ENCODE results near the gene ANGPTL5.

The ANGPTL5 gene

DNA sequence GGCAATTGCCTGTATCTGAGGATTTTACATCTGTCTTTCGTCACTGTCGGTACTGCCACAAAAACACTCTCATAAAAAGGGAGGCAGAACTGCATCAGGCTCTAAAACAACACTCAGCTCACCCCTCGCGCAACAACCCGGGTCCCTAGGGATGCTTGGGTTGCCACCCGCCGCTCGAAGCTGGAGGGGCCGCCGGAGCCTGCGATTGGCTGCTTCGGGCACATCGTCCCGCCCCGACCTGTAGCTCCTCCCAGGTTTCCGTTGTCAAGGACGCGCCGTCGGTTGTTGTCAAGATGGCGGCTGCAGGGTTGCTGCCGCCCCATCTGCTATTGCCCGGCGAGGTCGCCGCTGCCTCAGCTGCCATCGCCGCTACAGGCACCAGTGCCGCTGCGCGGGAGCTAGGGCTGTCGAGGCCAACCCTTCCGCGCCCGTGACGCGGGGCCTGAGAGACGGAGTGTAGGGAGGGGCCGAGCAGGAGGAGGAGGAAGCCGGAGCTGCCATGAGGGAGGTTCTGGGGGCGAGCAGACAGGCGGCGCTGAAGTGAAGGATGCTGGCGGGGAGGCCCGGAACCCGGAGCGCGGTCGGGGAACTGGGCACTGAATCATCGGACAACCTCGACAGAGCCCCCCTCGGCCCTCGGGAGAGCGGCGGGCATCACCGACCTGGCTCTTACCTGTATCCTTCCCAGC lies 1.4 kb downstream of the ANGPTL5 start, which contains the start of gene CEP126:
CEP126 (plus strand) TSS at position 273 of the 689 bp plus-strand sequence; CDS start at position 548, 275 bp downstream.
- Histone ChIP-seq H3K4me3 (peak within 1 kb of the TSS; percentile 79), H3K27ac (peak within 1 kb of the TSS; percentile 89 to 94)
- TF ChIP-seq, protein P1, sequence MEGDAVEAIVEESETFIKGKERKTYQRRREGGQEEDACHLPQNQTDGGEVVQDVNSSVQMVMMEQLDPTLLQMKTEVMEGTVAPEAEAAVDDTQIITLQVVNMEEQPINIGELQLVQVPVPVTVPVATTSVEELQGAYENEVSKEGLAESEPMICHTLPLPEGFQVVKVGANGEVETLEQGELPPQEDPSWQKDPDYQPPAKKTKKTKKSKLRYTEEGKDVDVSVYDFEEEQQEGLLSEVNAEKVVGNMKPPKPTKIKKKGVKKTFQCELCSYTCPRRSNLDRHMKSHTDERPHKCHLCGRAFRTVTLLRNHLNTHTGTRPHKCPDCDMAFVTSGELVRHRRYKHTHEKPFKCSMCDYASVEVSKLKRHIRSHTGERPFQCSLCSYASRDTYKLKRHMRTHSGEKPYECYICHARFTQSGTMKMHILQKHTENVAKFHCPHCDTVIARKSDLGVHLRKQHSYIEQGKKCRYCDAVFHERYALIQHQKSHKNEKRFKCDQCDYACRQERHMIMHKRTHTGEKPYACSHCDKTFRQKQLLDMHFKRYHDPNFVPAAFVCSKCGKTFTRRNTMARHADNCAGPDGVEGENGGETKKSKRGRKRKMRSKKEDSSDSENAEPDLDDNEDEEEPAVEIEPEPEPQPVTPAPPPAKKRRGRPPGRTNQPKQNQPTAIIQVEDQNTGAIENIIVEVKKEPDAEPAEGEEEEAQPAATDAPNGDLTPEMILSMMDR (IDR thresholded peaks at IDR 0.05): peak; percentile 35
- peak; percentile 98 for DNase-seq (ENCODE audit: low spot score)

DNA sequence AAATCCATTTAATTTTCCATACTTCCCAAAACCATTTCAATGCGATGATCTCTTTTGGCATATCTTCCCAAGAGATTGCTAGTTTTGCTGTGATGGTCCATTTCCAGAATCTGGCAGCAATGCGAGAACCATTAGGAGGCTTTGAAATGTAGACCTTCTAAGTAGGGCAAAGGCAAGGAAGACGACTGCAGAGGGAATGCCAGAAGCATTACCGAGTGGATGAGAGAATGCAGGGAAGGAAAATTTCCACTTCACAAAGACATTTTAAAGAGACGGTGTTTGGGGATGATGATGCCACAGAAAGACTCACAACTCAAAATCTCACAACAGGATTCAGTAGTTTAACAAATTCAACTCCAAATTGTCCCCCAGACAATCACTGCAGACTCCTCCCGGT lies 2.0 kb downstream of the ANGPTL5 start:
- no peak for DNase-seq (ENCODE audit: low spot score)
- H3K4me3 ChIP-seq: peak overlapping the region; percentile 79
- H3K27ac ChIP-seq: peak overlapping the region; percentile 89 to 94
- TF ChIP-seq, protein P1 (IDR thresholded peaks at IDR 0.05): no peak

DNA sequence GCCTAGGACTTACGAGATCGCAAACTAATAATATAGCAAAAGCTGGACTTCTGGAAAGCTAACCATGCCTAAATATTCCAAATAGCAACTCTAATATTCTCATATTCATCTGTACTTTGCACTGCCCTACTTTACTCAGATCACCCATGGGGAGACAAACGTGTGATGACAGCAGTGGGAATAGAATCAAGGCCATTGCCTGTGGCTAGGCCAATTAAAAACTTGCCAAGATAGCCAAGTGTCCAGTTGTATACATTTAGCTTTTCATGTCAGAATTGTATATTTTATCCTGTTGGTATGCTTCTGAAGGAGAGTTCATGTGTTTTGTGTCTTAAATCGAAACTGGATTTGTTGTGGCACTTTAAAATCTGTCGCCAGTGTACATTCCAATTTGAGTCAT lies 2.7 kb downstream of the ANGPTL5 start:
- peak overlapping the region; percentile 79 for H3K4me3 ChIP-seq
- TF ChIP-seq, protein P1 (IDR thresholded peaks at IDR 0.05): no peak
- H3K27ac ChIP-seq: peak overlapping the region; percentile 89 to 94
- no peak for DNase-seq (ENCODE audit: low spot score)

DNA sequence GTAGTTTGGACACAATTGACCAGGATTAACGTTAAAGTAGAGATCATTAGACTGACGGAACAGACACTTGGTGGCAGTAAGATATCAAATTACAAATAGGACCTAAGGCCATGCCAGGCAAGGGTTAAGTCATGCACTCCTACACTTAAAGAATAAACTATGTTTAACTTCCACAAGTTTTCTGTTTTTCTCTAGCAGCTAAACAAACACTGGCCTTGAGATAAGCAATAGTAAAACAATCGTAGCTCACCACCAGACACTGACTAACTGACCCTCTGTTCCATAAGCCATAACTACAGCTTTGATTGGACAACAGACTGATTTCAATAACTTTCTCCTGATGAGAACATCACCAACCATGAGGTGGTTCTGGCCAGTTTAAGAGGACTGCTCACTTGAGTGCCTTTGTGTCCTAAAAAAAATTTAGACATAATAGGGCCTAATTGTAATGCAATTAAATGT lies 3.5 kb downstream of the ANGPTL5 start:
- no peak overlapping the region for H3K4me3 ChIP-seq
- DNase-seq (ENCODE audit: low spot score): no peak
- TF ChIP-seq, protein P1 (IDR thresholded peaks at IDR 0.05): no peak
- peak overlapping the region in 1 of 2 donors; percentile 94 for H3K27ac ChIP-seq

DNA sequence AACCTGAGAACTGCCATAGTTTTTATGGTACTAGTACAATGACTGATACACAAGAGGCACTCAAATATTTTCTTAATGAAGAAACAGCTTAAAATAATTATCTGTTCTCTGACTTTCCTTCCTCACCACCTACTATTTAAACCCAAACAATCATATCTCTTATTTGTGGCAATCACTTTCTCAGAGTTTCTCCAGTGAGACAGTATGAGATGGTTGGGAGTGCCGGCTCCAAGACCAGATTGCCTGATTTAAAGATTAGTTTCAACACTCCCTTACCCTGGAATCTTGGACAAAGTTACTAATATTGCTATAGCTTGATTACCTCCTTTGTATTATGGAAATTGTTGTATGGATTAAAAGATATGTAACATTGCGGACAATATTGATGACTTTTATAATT lies 7.2 kb downstream of the ANGPTL5 start:
- Histone ChIP-seq H3K27ac (peak overlapping the region in 1 of 2 donors; percentile 31), H3K4me3 (no peak overlapping the region)
- DNase-seq (ENCODE audit: low spot score): no peak
- TF ChIP-seq, protein P1 (IDR thresholded peaks at IDR 0.05): no peak

DNA sequence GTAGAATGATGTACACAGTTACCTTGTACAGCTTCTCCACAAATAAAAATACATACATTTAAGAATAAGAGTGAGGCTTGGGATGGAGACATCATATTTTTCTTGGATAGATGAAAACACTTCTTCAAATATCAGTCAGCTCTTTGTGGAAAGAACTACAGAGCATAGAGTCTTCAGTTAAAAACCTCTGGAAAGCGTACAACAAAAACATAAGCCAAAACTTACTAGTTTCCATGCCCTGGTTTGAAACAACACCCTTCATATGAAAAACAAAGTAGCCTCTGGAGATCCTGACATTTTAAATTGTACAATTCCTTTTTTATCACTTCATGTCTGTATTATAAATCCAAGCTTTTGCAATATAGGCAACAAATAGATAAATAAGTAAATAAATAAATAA lies 8.5 kb downstream of the ANGPTL5 start:
- H3K27ac ChIP-seq: no peak overlapping the region
- DNase-seq (ENCODE audit: low spot score): no peak
- H3K4me3 ChIP-seq: no peak overlapping the region
- TF ChIP-seq, protein P1 (IDR thresholded peaks at IDR 0.05): no peak

DNA sequence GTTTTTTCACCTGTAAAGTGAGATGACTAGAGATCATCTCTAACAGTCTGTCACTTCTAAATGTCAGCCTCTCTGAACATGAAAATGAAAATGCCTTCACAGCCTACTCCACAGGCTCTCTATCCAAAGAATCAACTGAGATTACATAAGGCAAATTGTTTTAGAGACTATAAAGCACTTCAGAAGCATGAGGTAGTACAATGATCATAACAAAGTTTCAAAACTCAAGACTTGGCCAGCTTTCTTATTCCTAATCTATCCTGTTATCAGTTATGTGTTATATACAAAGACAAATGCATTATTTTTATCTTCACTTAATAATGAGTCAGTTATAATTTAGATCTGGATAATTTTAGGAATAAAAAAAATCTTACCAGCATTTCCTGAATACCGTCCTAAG lies 21.8 kb downstream of the ANGPTL5 start:
- no peak overlapping the region for H3K27ac ChIP-seq
- no peak for DNase-seq (ENCODE audit: low spot score)
- no peak overlapping the region for H3K4me3 ChIP-seq
- TF ChIP-seq, protein P1 (IDR thresholded peaks at IDR 0.05): no peak
